K562 (cell line): ENCODE results near the gene CNOT1. TPM values are rescaled to one million over a fixed set of nuclear protein-coding genes. Genes with fewer than 3 reads are reported as not detected.

Experiments used
- ATAC-seq: fragments of 200-7000 bp; cut with Tn5 transposase; 3 replicates; pipeline ENCODE4 v1.9.1; 2020; ENCODE audit warnings: moderate library complexity
- BruUV-seq: library from RNA; stranded (reverse); fragments of 400-500 nt; replicated peaks from 2 replicates; lab custom pipeline; 2021; lab: Mats Ljungman, UMichigan
- CTCF ChIA-PET: fragments of 300-600 bp; formaldehyde crosslinking; extraction: SDS; loops from one replicate; lab custom pipeline; 2021; ENCODE audit warnings: low intra/inter-chr PET ratio; lab: Yijun Ruan, JAX
- POLR2A ChIA-PET: fragments of 300-600, 350-650 bp; sonication (Branson Sonifier 250); formaldehyde crosslinking; extraction: SDS; loops from one replicate; lab custom pipeline; 2021; ENCODE audit warnings: antibody characterized with exemption, inconsistent platforms; lab: Yijun Ruan, JAX
- DNase-seq, 4 experiments: peaks; one replicate each; pipeline versions ENCODE4 v3.0.0 to v3.0.0-alpha.2; 2011 to 2018; ENCODE audit warnings: low spot score in 3 of 4, mixed read lengths in 3 of 4; ENCODE audit errors: extremely low read depth in 1 of 4
- FAIRE-seq: peaks from 2 replicates; lab custom pipeline; 2011; peaks lifted over from hg19 to GRCh38; lab: Jason Lieb, UNC
- H2AFZ ChIP-seq: 2 replicates; pipeline ENCODE4 v1.6.0; 2011; ENCODE audit warnings: low read depth, low read length, control low read depth, inconsistent platforms
- H3K27ac ChIP-seq: fragments of 200-600 bp; 3 replicates; pipeline ENCODE4 v1.8.0; 2011; ENCODE audit warnings: low read depth, mild to moderate bottlenecking, control low read depth, inconsistent platforms, low read length, moderate library complexity, mixed read lengths; ENCODE audit errors: extremely low read depth
- H3K27me3 ChIP-seq, 2 experiments: fragments of 300-600 bp in 1 of 2; 2 replicates in 1 of 2; 3 replicates in 1 of 2; pipeline versions ENCODE4 v1.6.0 to v1.8.0; 2011; ENCODE audit warnings: inconsistent platforms in 2 of 2, low read length in 2 of 2, mild to moderate bottlenecking in 1 of 2, mixed read lengths in 1 of 2, moderate library complexity in 1 of 2; ENCODE audit not compliant: control insufficient read depth in 2 of 2, insufficient read depth in 2 of 2
- H3K36me3 ChIP-seq: fragments of 300-600 bp; 3 replicates; pipeline ENCODE4 v1.8.0; 2011; ENCODE audit warnings: mild to moderate bottlenecking, low read length, inconsistent platforms; ENCODE audit not compliant: control insufficient read depth, insufficient read depth
- H3K4me1 ChIP-seq, 2 experiments: fragments of 200-600 bp in 1 of 2; replicated peaks in 1 of 2; 2 replicates in 1 of 2; 3 replicates in 1 of 2; pipeline versions ENCODE4 v1.5.1 to v1.8.0; 2011; ENCODE audit warnings: inconsistent platforms in 2 of 2, low read length in 2 of 2, mild to moderate bottlenecking in 1 of 2, mixed read lengths in 1 of 2, moderate library complexity in 1 of 2; ENCODE audit not compliant: control insufficient read depth in 2 of 2, insufficient read depth in 2 of 2
- H3K4me2 ChIP-seq: 2 replicates; pipeline ENCODE4 v1.6.1; 2011; ENCODE audit warnings: low read length, control low read depth, inconsistent platforms, mixed read lengths; ENCODE audit not compliant: insufficient read depth
- H3K4me3 ChIP-seq: fragments of 200-600 bp; sonication (generic), shearing (Covaris generic); 2 replicates; pipeline ENCODE4 v1.5.1; 2016; ENCODE audit warnings: control low read depth, inconsistent platforms
- H3K79me2 ChIP-seq: fragments of 200-600 bp; 3 replicates; pipeline ENCODE4 v1.8.0; 2011; ENCODE audit warnings: low read length, inconsistent platforms; ENCODE audit not compliant: control insufficient read depth, insufficient read depth
- H3K9ac ChIP-seq, 2 experiments: 2 replicates each; pipeline versions ENCODE4 v1.6.0 to v1.6.1; 2011; ENCODE audit warnings: low read depth in 2 of 2, low read length in 2 of 2, control low read depth in 1 of 2, inconsistent platforms in 1 of 2, mild to moderate bottlenecking in 1 of 2, mixed read lengths in 1 of 2; ENCODE audit not compliant: insufficient read depth in 1 of 2
- H3K9me1 ChIP-seq: one replicate; pipeline ENCODE4 v1.6.0; 2011; ENCODE audit warnings: inconsistent platforms, mild to moderate bottlenecking, low read length, moderate library complexity; ENCODE audit not compliant: control insufficient read depth, insufficient read depth
- H3K9me3 ChIP-seq: replicated peaks from 2 replicates; pipeline ENCODE4 v1.5.1; 2011; ENCODE audit warnings: low read depth, low read length, inconsistent platforms; ENCODE audit not compliant: control insufficient read depth, insufficient read depth
- H4K20me1 ChIP-seq: replicated peaks from 2 replicates; pipeline ENCODE4 v1.6.1; 2011; ENCODE audit warnings: low read length, inconsistent platforms, mixed read lengths; ENCODE audit not compliant: control insufficient read depth, insufficient read depth
- BRD9 ChIP-seq: fragments of 450-650 bp; IDR thresholded peaks from 2 replicates; pipeline ENCODE4 v1.6.1; 2018; ENCODE audit warnings: low read depth; ENCODE audit not compliant: partially characterized antibody
- CBFA2T2 ChIP-seq: fragments of 450-650 bp; conservative IDR thresholded peaks from 2 replicates; pipeline ENCODE4 v1.6.1; 2017; ENCODE audit warnings: mild to moderate bottlenecking
- HDAC3 ChIP-seq: fragments of 450-650 bp; IDR thresholded peaks from 2 replicates; pipeline ENCODE4 v1.6.1; 2018; ENCODE audit warnings: borderline replicate concordance, mild to moderate bottlenecking, moderate library complexity; ENCODE audit not compliant: partially characterized antibody
- HMG20B ChIP-seq: fragments of 250-450 bp; sonication (Bioruptor Pico); IDR thresholded peaks from 2 replicates; pipeline ENCODE4 v1.5.0; 2021; ENCODE audit warnings: mild to moderate bottlenecking
- ILK ChIP-seq: fragments of 450-650 bp; IDR thresholded peaks from 2 replicates; pipeline ENCODE4 v1.6.1; 2016; ENCODE audit warnings: missing genetic modification characterization, low read depth, mild to moderate bottlenecking, missing compliant biosample characterization, moderate library complexity, borderline replicate concordance
- POLR2A ChIP-seq: fragments of 450-650 bp; conservative IDR thresholded peaks from 2 replicates; pipeline ENCODE4 v1.6.1; 2016
- RBM34 ChIP-seq: fragments of 200-400 bp; formaldehyde crosslinking; IDR thresholded peaks from 2 replicates; pipeline ENCODE4 v1.6.1; 2018; ENCODE audit warnings: low read length, borderline replicate concordance; ENCODE audit not compliant: insufficient read depth
- RBM39 ChIP-seq: fragments of 200-400 bp; formaldehyde crosslinking; optimal IDR thresholded peaks from 2 replicates; pipeline ENCODE3; 2018; ENCODE audit warnings: low read depth, low read length
- WGBS: fragments of 100-300 bp; shearing (Covaris generic); methylation state at CpG from one replicate; pipeline ENCODE4 v1.1.6; 2016; ENCODE audit warnings: low coverage, mixed read lengths; ENCODE audit not compliant: insufficient coverage; ENCODE audit errors: missing lambda C conversion rate; 5-methylcytosine and 5-hydroxymethylcytosine counted together
- in situ Hi-C: fragments of 300-500 bp; cut with MboI; formaldehyde crosslinking; loops from 4 replicates; pipeline ENCODE4 v1.15.0; 2018; ENCODE audit warnings: inconsistent platforms, mixed read lengths
- intact Hi-C: fragments of 100-400 bp; cut with micrococcal nuclease; formaldehyde crosslinking; loops from 2 replicates; pipeline ENCODE4 v1.14.2; 2022
- polyA plus RNA-seq, 8 experiments: library from polyadenylated mRNA; depleted of rRNA in 4 of 8; stranded (reverse) in 5 of 8; unstranded in 3 of 8; fragments of >200 nt; fragmentation: Nextera tagmentation in 2 of 8; fragmentation: Illumina TruSeq in 1 of 8; extraction: Ambion mirVana in 2 of 8; extraction: Trizol in 1 of 8; gene quantifications; 2 replicates each; pipeline versions ENCODE4 v1.2.1 to v1.2.3, GENCODE V29; 2011 to 2014; ENCODE audit warnings: inconsistent platforms in 1 of 8, missing spikeins in 1 of 8
- total RNA-seq, 7 experiments: library from RNA; depleted of rRNA in 6 of 7; stranded (reverse); fragments of >200 nt in 6 of 7; fragmentation: Illumina TruSeq in 2 of 7; extraction: Trizol in 2 of 7; gene quantifications; 2 replicates each; pipeline versions ENCODE4 v1.2.1 to v1.2.3, GENCODE V29; 2011 to 2021; ENCODE audit warnings: low replicate concordance in 1 of 7
- TF ChIP-seq, protein P1 (sequence below): fragments of 200-800 bp; sonication (Bioruptor generic); IDR thresholded peaks from 2 replicates; pipeline ENCODE4 v1.6.1; 2017; ENCODE audit warnings: missing genetic modification characterization, missing compliant biosample characterization
- TF ChIP-seq, protein P2 (sequence below): fragments of 250-450 bp; sonication (Bioruptor Pico); IDR thresholded peaks from 2 replicates; pipeline ENCODE4 v1.9.0; 2021; ENCODE audit warnings: mild to moderate bottlenecking, inconsistent platforms

Gene CNOT1
- total and polyA plus RNA-seq, 9 of the 15 experiments (the other 6 are each of a cell fraction or from before 2014, with no cell fraction given): 110 to 270 (median 220) TPM

- WGBS: 79% methylated on average over 8 of the region's 8 CpGs
Observed at GRCh38 chr16:58608601-58609136, 21.0 kb downstream of the CNOT1 start.

DNA sequence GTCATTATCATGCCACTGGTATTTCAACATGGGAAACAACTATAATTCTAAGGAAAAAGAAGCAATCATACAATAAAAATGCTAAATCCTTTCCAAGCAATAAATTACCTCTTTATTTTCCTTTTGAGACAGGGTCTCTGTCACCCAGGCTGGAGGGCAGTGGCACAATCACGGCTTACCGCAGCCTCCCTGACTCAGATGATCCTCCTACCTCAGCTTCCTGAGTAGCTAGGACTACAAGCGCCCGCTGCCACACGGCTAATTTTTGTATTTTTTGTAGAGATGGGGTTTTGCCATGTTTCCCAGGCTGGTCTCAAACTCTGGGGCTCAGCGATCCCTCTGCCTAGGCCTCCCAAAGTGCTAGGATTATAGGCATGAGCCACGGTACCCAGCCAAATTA, 24.1 kb downstream of the CNOT1 start:
- Histone ChIP-seq H3K9me1 (no peaks in the 10 kb centered on the region), H3K4me3 (no peak overlapping the region), H3K4me2 (no peak overlapping the region), H3K27me3 (no peaks in the 10 kb centered on the region), H3K9ac (no peak overlapping the region), H3K27ac (no peak overlapping the region), H3K36me3 (peaks cover 56% of the 10 kb centered on the region), H3K4me1 (no peaks in the 10 kb centered on the region; a peak in 1 of 5 replicates), H3K79me2 (peaks cover 95% of the 10 kb centered on the region), H2AFZ (no peak overlapping the region), H3K9me3 (no peaks in the 10 kb centered on the region), H4K20me1 (peaks cover 40% of the 10 kb centered on the region)
- no peak for DNase-seq
- in situ Hi-C loops: no loop called here
- intact Hi-C loops: no loop called here
- no peak for FAIRE-seq
- no peak for ATAC-seq
- ChIA-PET POLR2A (no interaction called here), CTCF (no interaction called here)
- WGBS: 100% methylated on average over 7 of the region's 7 CpGs
- BruUV-seq: no TSS peak
- TF ChIP-seq RBM34 (no peak), CBFA2T2 (no peak), ILK (tag) (no peak), RBM39 (no peak)
- TF ChIP-seq, protein P1, sequence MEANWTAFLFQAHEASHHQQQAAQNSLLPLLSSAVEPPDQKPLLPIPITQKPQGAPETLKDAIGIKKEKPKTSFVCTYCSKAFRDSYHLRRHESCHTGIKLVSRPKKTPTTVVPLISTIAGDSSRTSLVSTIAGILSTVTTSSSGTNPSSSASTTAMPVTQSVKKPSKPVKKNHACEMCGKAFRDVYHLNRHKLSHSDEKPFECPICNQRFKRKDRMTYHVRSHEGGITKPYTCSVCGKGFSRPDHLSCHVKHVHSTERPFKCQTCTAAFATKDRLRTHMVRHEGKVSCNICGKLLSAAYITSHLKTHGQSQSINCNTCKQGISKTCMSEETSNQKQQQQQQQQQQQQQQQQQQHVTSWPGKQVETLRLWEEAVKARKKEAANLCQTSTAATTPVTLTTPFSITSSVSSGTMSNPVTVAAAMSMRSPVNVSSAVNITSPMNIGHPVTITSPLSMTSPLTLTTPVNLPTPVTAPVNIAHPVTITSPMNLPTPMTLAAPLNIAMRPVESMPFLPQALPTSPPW (CRISPR knock-in tag): no peak
- TF ChIP-seq, protein P2, sequence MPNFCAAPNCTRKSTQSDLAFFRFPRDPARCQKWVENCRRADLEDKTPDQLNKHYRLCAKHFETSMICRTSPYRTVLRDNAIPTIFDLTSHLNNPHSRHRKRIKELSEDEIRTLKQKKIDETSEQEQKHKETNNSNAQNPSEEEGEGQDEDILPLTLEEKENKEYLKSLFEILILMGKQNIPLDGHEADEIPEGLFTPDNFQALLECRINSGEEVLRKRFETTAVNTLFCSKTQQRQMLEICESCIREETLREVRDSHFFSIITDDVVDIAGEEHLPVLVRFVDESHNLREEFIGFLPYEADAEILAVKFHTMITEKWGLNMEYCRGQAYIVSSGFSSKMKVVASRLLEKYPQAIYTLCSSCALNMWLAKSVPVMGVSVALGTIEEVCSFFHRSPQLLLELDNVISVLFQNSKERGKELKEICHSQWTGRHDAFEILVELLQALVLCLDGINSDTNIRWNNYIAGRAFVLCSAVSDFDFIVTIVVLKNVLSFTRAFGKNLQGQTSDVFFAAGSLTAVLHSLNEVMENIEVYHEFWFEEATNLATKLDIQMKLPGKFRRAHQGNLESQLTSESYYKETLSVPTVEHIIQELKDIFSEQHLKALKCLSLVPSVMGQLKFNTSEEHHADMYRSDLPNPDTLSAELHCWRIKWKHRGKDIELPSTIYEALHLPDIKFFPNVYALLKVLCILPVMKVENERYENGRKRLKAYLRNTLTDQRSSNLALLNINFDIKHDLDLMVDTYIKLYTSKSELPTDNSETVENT: no peak

More at GRCh38 chr16:58608601-58609136, 21.0 kb downstream of the CNOT1 start:
- DNase-seq: no peak
- Histone ChIP-seq H3K4me3 (no peak overlapping the region), H3K9me1 (no peaks in the 10 kb centered on the region), H3K27ac (no peak overlapping the region), H3K4me2 (no peak overlapping the region), H3K4me1 (no peaks in the 10 kb centered on the region; a peak in 1 of 5 replicates), H4K20me1 (peaks cover 23% of the 10 kb centered on the region), H3K79me2 (peaks cover 93% of the 10 kb centered on the region), H3K36me3 (peaks cover 44% of the 10 kb centered on the region), H3K9me3 (no peaks in the 10 kb centered on the region), H3K27me3 (no peaks in the 10 kb centered on the region), H2AFZ (no peak overlapping the region), H3K9ac (no peak overlapping the region)
- no peak for ATAC-seq
- CTCF ChIA-PET: interaction anchor here (0.6 kb wide), 1 partner anchor 82 kb away, joined by 3 read pairs; no protein-coding TSS in a partner anchor
- no TSS peak for BruUV-seq
- POLR2A ChIA-PET: interaction anchor here (0.9 to 1.0 kb wide), 2 partner anchors 9 to 19 kb away, joined by 3 to 5 read pairs; no protein-coding TSS in a partner anchor
- no peak for TF ChIP-seq BRD9
- TF ChIP-seq HDAC3: no peak
- TF ChIP-seq HMG20B (CRISPR knock-in tag): no peak
- TF ChIP-seq POLR2A: no peak
- FAIRE-seq: no peak
- intact Hi-C loops: no loop called here
- in situ Hi-C loops: no loop called here
